ENCODE results near the gene DDX18.
"Not testable (repeated sequence)": the region's sequence is repeated elsewhere in the genome, so short reads cannot be mapped to it uniquely, and the experiment has no call there.

Gene DDX18

DNA sequence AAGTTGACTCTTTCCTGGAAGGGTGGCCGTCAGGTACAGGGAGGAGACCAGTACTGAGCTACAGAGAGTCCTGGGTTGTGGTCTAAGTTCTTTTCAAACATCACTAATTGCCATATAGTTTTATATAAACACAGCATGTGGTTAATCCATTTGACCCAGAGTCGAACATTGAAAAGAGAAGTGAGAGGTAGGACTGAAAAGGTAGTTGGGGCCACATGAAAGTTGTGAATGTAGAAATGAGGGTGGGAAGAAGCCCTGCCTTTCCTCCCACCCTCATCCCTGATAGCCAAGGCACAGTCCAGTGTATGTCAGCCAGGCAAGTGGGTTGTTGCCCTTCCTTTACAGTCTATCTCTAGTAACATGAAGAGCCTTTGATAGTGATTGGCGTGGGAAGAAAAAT is 4.4 kb downstream of the DDX18 start:
- Histone ChIP-seq H3K27ac (no peak overlapping the region), H3K4me2 (ENCODE audit: low read length) (no peak overlapping the region), H3K9me3 (ENCODE audit: control insufficient read depth, low read length) (no peaks in the 10 kb centered on the region), H2AFZ (no peak overlapping the region), H3K79me2 (no peaks in the 10 kb centered on the region), H3K36me3 (ENCODE audit: control insufficient read depth, insufficient read depth, low read length) (no peaks in the 10 kb centered on the region), H3K27me3 (ENCODE audit: control insufficient read depth, insufficient read depth, low read length) (no peaks in the 10 kb centered on the region), H3K4me3 (ENCODE audit: low read depth, low read length) (no peak overlapping the region), H3K4me1 (peaks cover 9% of the 10 kb centered on the region), H3K9ac (no peak overlapping the region)
- TF ChIP-seq, protein P1, sequence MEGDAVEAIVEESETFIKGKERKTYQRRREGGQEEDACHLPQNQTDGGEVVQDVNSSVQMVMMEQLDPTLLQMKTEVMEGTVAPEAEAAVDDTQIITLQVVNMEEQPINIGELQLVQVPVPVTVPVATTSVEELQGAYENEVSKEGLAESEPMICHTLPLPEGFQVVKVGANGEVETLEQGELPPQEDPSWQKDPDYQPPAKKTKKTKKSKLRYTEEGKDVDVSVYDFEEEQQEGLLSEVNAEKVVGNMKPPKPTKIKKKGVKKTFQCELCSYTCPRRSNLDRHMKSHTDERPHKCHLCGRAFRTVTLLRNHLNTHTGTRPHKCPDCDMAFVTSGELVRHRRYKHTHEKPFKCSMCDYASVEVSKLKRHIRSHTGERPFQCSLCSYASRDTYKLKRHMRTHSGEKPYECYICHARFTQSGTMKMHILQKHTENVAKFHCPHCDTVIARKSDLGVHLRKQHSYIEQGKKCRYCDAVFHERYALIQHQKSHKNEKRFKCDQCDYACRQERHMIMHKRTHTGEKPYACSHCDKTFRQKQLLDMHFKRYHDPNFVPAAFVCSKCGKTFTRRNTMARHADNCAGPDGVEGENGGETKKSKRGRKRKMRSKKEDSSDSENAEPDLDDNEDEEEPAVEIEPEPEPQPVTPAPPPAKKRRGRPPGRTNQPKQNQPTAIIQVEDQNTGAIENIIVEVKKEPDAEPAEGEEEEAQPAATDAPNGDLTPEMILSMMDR (IDR thresholded peaks at IDR 0.05): no peak

DNA sequence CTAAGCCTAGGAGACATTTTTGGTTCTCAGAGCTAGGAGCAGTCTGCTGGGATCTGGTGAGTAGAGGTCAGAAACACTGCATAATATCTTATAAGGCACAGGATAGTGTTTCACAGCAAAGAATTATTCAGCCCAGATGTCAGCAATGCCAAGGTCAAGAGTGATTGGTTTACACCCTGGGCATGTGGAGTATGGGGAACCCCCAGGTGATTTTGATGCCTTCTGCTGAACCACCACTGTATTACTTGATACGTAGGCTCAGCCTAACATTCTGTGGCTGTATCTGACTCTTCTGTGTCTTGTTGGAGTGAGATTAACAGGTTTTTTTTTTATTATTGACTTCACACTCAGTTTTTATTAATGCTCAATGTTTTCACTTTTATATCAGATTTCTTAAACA is 6.0 kb downstream of the DDX18 start:
- Histone ChIP-seq H2AFZ (no peak overlapping the region), H3K9ac (no peak overlapping the region), H3K27me3 (ENCODE audit: control insufficient read depth, insufficient read depth, low read length) (no peaks in the 10 kb centered on the region), H3K4me3 (ENCODE audit: low read depth, low read length) (no peak overlapping the region), H3K4me1 (peaks cover 5% of the 10 kb centered on the region), H3K4me2 (ENCODE audit: low read length) (no peak overlapping the region), H3K27ac (no peak overlapping the region), H3K9me3 (ENCODE audit: control insufficient read depth, low read length) (no peaks in the 10 kb centered on the region), H3K36me3 (ENCODE audit: control insufficient read depth, insufficient read depth, low read length) (no peaks in the 10 kb centered on the region), H3K79me2 (no peaks in the 10 kb centered on the region)
- TF ChIP-seq, protein P1 (IDR thresholded peaks at IDR 0.05): no peak

DNA sequence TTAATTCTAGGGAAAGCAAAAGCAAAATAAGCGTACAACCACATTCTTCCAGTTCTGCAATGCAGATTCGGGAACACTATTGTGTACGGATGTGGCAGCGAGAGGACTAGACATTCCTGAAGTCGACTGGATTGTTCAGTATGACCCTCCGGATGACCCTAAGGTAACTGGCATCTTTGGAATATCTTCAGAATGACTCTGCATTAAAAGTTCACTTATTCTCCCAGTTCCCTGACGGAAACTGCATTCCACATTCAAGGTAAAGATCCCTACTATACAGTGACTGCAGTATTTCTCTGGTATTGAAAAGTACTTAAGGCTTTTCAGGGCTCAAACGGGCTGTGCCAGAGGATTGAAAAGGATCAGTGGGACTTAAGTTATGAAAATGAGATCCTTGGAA is 10.9 kb downstream of the DDX18 start:
- H3K27me3 ChIP-seq (ENCODE audit: control insufficient read depth, insufficient read depth, low read length): no peaks in the 10 kb centered on the region
- H3K36me3 ChIP-seq (ENCODE audit: control insufficient read depth, insufficient read depth, low read length): no peaks in the 10 kb centered on the region
- TF ChIP-seq, protein P1 (IDR thresholded peaks at IDR 0.05): no peak
- H3K27ac ChIP-seq: no peak overlapping the region
- no peaks in the 10 kb centered on the region for H3K9me3 ChIP-seq (ENCODE audit: control insufficient read depth, low read length)
- no peak overlapping the region for H2AFZ ChIP-seq
- H3K4me1 ChIP-seq: no peaks in the 10 kb centered on the region
- no peak overlapping the region for H3K4me2 ChIP-seq (ENCODE audit: low read length)
- H3K79me2 ChIP-seq: no peaks in the 10 kb centered on the region
- H3K4me3 ChIP-seq (ENCODE audit: low read depth, low read length): no peak overlapping the region
- no peak overlapping the region for H3K9ac ChIP-seq

DNA sequence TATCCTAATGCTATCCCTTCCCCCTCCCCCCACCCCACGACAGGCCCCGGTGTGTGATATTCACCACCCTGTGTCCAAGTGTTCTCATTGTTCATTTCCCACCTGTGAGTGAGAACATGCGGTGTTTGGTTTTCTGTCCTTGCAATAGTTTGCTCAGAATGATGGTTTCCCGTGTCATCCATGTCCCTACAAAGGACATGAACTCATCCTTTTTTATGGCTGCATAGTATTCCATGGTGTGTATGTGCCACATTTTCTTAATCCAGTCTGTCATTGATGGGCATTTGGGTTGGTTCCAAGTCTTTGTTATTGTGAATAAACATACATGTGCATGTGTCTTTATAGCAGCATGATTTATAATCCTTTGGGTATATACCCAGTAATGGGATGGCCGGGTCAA is 13.0 kb downstream of the DDX18 start:
- not testable (repeated sequence) for H3K9me3 ChIP-seq (ENCODE audit: control insufficient read depth, low read length); H3K27me3 ChIP-seq (ENCODE audit: control insufficient read depth, insufficient read depth, low read length); H2AFZ ChIP-seq; H3K4me1 ChIP-seq; H3K4me3 ChIP-seq (ENCODE audit: low read depth, low read length); H3K79me2 ChIP-seq; H3K9ac ChIP-seq; H3K27ac ChIP-seq; H3K4me2 ChIP-seq (ENCODE audit: low read length); H3K36me3 ChIP-seq (ENCODE audit: control insufficient read depth, insufficient read depth, low read length)

DNA sequence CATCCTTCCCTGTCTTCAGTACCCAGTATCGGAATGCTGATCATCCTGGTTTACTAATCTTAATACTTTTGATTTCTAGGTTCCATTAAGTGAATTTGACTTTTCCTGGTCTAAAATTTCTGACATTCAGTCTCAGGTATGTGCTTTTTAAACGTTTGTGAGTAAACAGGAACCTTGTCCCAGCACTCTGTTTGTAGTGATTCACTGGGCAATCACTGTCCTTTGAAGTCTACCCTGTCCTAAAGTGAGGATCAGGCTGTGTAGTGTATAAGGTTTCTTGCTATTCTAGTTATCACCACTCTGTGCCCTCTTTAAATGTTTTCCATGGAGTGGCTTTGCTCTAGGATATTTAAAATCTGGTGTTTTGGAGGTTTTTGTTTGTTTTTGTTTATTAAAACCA is 14.4 kb downstream of the DDX18 start:
- Histone ChIP-seq H3K9me3 (ENCODE audit: control insufficient read depth, low read length) (no peaks in the 10 kb centered on the region), H3K4me1 (no peaks in the 10 kb centered on the region), H3K27ac (no peak overlapping the region), H3K4me3 (ENCODE audit: low read depth, low read length) (no peak overlapping the region), H3K36me3 (ENCODE audit: control insufficient read depth, insufficient read depth, low read length) (no peaks in the 10 kb centered on the region), H2AFZ (no peak overlapping the region), H3K27me3 (ENCODE audit: control insufficient read depth, insufficient read depth, low read length) (no peaks in the 10 kb centered on the region), H3K9ac (no peak overlapping the region), H3K79me2 (no peaks in the 10 kb centered on the region), H3K4me2 (ENCODE audit: low read length) (no peak overlapping the region)
- TF ChIP-seq, protein P1 (IDR thresholded peaks at IDR 0.05): no peak
